IMR-90 (cell line): ENCODE data around the gene DISC1. TPM values are rescaled to one million over a fixed set of nuclear protein-coding genes. Genes with fewer than 3 reads are reported as not detected.

ENCODE experiments used
- ATAC-seq: fragments of 200-7000 bp; cut with Tn5 transposase; 2 replicates; pipeline ENCODE4 v1.9.1; 2020; ENCODE audit warnings: low read depth, mild to moderate bottlenecking, moderate library complexity
- BruUV-seq: library from RNA; stranded (reverse); fragments of 400-500 nt; replicated peaks from 2 replicates; lab custom pipeline; 2021; lab: Mats Ljungman, UMichigan
- CTCF ChIA-PET: fragments of 300-600 bp; formaldehyde crosslinking; extraction: SDS; loops from one replicate; lab custom pipeline; 2021; ENCODE audit warnings: antibody characterized with exemption; lab: Yijun Ruan, JAX
- POLR2A ChIA-PET: fragments of 300-600 bp; sonication (Branson Sonifier 250); formaldehyde crosslinking; loops from one replicate; lab custom pipeline; 2022; ENCODE audit warnings: antibody characterized with exemption; ENCODE audit not compliant: unreplicated experiment; lab: Charles Lee
- DNase-seq: peaks from one replicate; pipeline ENCODE4 v3.0.0; 2013
- H2AFZ ChIP-seq: replicated peaks from 2 replicates; pipeline ENCODE3; 2013; ENCODE audit warnings: low read length, mild to moderate bottlenecking; ENCODE audit not compliant: poor library complexity
- H2AK5ac ChIP-seq: 2 replicates; pipeline ENCODE4 v1.6.1; 2013; ENCODE audit warnings: low read depth, low read length, inconsistent platforms
- H2AK9ac ChIP-seq: replicated peaks from 2 replicates; pipeline ENCODE3; 2013; ENCODE audit warnings: mild to moderate bottlenecking, low read depth, low read length, moderate library complexity; ENCODE audit not compliant: poor library complexity
- H2BK120ac ChIP-seq: 2 replicates; pipeline ENCODE4 v1.6.1; 2013; ENCODE audit warnings: low read depth, low read length, inconsistent platforms
- H2BK15ac ChIP-seq: 3 replicates; pipeline ENCODE4 v1.6.1; 2013; ENCODE audit warnings: low read depth, low read length, inconsistent platforms
- H2BK20ac ChIP-seq: 2 replicates; pipeline ENCODE4 v1.6.1; 2013; ENCODE audit warnings: low read depth, mild to moderate bottlenecking, inconsistent platforms, low read length, moderate library complexity
- H2BK5ac ChIP-seq: 2 replicates; pipeline ENCODE4 v1.6.1; 2013; ENCODE audit warnings: mild to moderate bottlenecking, low read depth, low read length, inconsistent platforms; ENCODE audit not compliant: poor library complexity, severe bottlenecking
- H3K14ac ChIP-seq: replicated peaks from 2 replicates; pipeline ENCODE4 v1.6.1; 2013; ENCODE audit warnings: low read depth, low read length, inconsistent platforms
- H3K18ac ChIP-seq: 2 replicates; pipeline ENCODE4 v1.6.1; 2013; ENCODE audit warnings: low read depth, low read length, control low read depth
- H3K23ac ChIP-seq: 2 replicates; pipeline ENCODE4 v1.6.1; 2013; ENCODE audit warnings: low read depth, low read length, inconsistent platforms
- H3K27ac ChIP-seq: 2 replicates; pipeline ENCODE4 v1.5.1; 2013; ENCODE audit warnings: mild to moderate bottlenecking, control low read depth, low read length; ENCODE audit not compliant: insufficient read depth
- H3K27me3 ChIP-seq: 2 replicates; pipeline ENCODE4 v1.6.1; 2013; ENCODE audit warnings: low read length; ENCODE audit not compliant: control insufficient read depth, insufficient read depth
- H3K36me3 ChIP-seq: 2 replicates; pipeline ENCODE4 v1.6.1; 2013; ENCODE audit warnings: low read length, mixed read lengths; ENCODE audit not compliant: control insufficient read depth, insufficient read depth
- H3K4ac ChIP-seq: 2 replicates; pipeline ENCODE4 v1.6.1; 2013; ENCODE audit warnings: low read depth, low read length, inconsistent platforms
- H3K4me1 ChIP-seq: 2 replicates; pipeline ENCODE4 v1.6.1; 2013; ENCODE audit warnings: low read length, mixed read lengths; ENCODE audit not compliant: control insufficient read depth, insufficient read depth
- H3K4me2 ChIP-seq: 2 replicates; pipeline ENCODE4 v1.6.1; 2013; ENCODE audit warnings: low read depth, mild to moderate bottlenecking, control low read depth, low read length, moderate library complexity
- H3K4me3 ChIP-seq: 2 replicates; pipeline ENCODE4 v1.5.1; 2013; ENCODE audit warnings: low read depth, mild to moderate bottlenecking, control low read depth, low read length, moderate library complexity; ENCODE audit not compliant: insufficient read depth
- H3K56ac ChIP-seq: 2 replicates; pipeline ENCODE4 v1.6.1; 2013; ENCODE audit warnings: low read length, inconsistent platforms; ENCODE audit not compliant: insufficient read depth; ENCODE audit errors: extremely low read depth
- H3K79me1 ChIP-seq, 2 experiments: 2 replicates each; pipeline ENCODE4 v1.6.1; 2013; ENCODE audit warnings: low read length in 2 of 2, inconsistent platforms in 1 of 2, low read depth in 1 of 2
- H3K9ac ChIP-seq: 2 replicates; pipeline ENCODE4 v1.6.1; 2013; ENCODE audit warnings: low read depth, low read length, control low read depth
- H3K9me1 ChIP-seq: 2 replicates; pipeline ENCODE4 v1.6.1; 2013; ENCODE audit warnings: low read length, inconsistent platforms; ENCODE audit not compliant: insufficient read depth
- H3K9me3 ChIP-seq: 2 replicates; pipeline ENCODE4 v1.6.1; 2013; ENCODE audit warnings: low read length; ENCODE audit not compliant: control insufficient read depth, insufficient read depth
- H4K20me1 ChIP-seq: 2 replicates; pipeline ENCODE4 v1.6.1; 2013; ENCODE audit warnings: low read length, inconsistent platforms; ENCODE audit not compliant: insufficient read depth
- H4K5ac ChIP-seq: 2 replicates; pipeline ENCODE4 v1.6.1; 2013; ENCODE audit warnings: mild to moderate bottlenecking, low read depth, low read length, control low read depth
- H4K8ac ChIP-seq, 2 experiments: 2 replicates each; pipeline ENCODE4 v1.6.1; 2013; ENCODE audit warnings: low read depth in 2 of 2, low read length in 2 of 2, control low read depth in 1 of 2, inconsistent platforms in 1 of 2
- H4K91ac ChIP-seq: 2 replicates; pipeline ENCODE4 v1.6.1; 2013; ENCODE audit warnings: low read depth, low read length, inconsistent platforms; ENCODE audit not compliant: insufficient read depth
- CEBPB ChIP-seq: IDR thresholded peaks from 2 replicates; pipeline ENCODE4 v1.6.1; 2012; ENCODE audit warnings: low read depth, low read length, improper control_type of control experiment
- MAFK ChIP-seq: IDR thresholded peaks from 2 replicates; pipeline ENCODE4 v1.6.1; 2012; ENCODE audit warnings: low read depth, low read length, improper control_type of control experiment
- RCOR1 ChIP-seq: IDR thresholded peaks from 2 replicates; pipeline ENCODE4 v1.6.1; 2012; ENCODE audit warnings: mild to moderate bottlenecking, low read length, improper control_type of control experiment; ENCODE audit not compliant: insufficient replicate concordance
- RFX5 ChIP-seq: IDR thresholded peaks from 2 replicates; pipeline ENCODE4 v1.8.0; 2012; ENCODE audit warnings: low read depth, mild to moderate bottlenecking, low read length, moderate library complexity
- SMC3 ChIP-seq: fragments of 150-350 bp; IDR thresholded peaks from 2 replicates; pipeline ENCODE4 v1.6.1; 2016; ENCODE audit warnings: low read depth, mild to moderate bottlenecking, antibody characterized with exemption, low read length, moderate library complexity
- WGBS, 2 experiments: methylation state at CpG; one replicate each; pipeline versions ENCODE4 v1.1.5 to v1.1.7; 2013; ENCODE audit warnings: missing lambda C conversion rate in 2 of 2; ENCODE audit not compliant: insufficient read length in 1 of 2; ENCODE audit errors: extremely low coverage in 2 of 2; 5-methylcytosine and 5-hydroxymethylcytosine counted together
- dilution Hi-C: fragments of 300-500 bp; cut with HindIII; formaldehyde crosslinking; loops from one replicate; pipeline ENCODE4 v1.14.3; 2018; ENCODE audit warnings: low sequenced_read_pairs; ENCODE audit not compliant: unreplicated experiment
- in situ Hi-C: fragments of 300-500 bp; cut with MboI; formaldehyde crosslinking; loops from 3 replicates; pipeline ENCODE4 v1.14.3; 2019; ENCODE audit warnings: low sequenced_read_pairs, inconsistent platforms, mixed read lengths
- intact Hi-C: fragments of 100-400 bp; cut with micrococcal nuclease; formaldehyde crosslinking; loops from 2 replicates; pipeline ENCODE4 v1.10.0; 2022
- polyA plus RNA-seq, 3 experiments: library from polyadenylated mRNA; depleted of rRNA; stranded (reverse); fragments of >200 nt; gene quantifications; 2 replicates each; pipeline ENCODE4 v1.2.3, GENCODE V29; 2012; ENCODE audit warnings: low replicate concordance in 1 of 3
- total RNA-seq: library from RNA; depleted of rRNA; stranded (reverse); fragments of >200 nt; gene quantifications from 2 replicates; pipeline ENCODE4 v1.2.3, GENCODE V29; 2012
- TF ChIP-seq, protein P1 (sequence below): conservative IDR thresholded peaks from 2 replicates; pipeline ENCODE4 v1.5.1; 2012; ENCODE audit warnings: mild to moderate bottlenecking, low read depth, low read length, improper control_type of control experiment
- TF ChIP-seq, protein P2 (sequence below): fragments of 150-350 bp; IDR thresholded peaks from 2 replicates; pipeline ENCODE4 v1.6.1; 2017; ENCODE audit warnings: mild to moderate bottlenecking, antibody characterized with exemption, low read length, low read depth

Gene DISC1
- total and polyA plus RNA-seq, 2 of the 4 experiments (the other 2 are of a cell fraction), result 2.2 to 7.0 TPM

DNA sequence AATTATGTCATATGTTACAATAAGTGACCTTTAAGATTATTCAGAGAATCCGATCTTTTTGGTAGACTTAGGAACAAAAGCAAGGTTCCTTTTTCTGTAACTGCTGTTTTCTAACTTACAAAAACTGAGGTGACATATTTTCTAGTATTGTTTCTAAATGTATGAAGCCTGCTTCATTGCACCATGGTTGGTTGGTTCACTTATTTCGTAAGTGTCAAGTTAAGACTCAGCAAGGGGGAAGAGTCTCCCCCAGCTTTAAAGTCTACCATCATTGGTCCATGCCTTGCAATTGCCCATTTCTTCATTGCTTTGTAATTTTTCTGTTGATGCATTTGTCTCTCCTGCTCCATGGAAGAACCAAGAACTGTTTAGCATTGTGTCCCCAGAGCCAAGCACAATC is 136.9 kb downstream of the DISC1 start:
- no peak for DNase-seq
- no peak overlapping the region for H3K14ac ChIP-seq
- no peak overlapping the region for H2BK5ac ChIP-seq
- no peaks in the 10 kb centered on the region; the same call in 1 of the 2 replicates for H3K36me3 ChIP-seq
- WGBS, 2 experiments, result no CpG with 5 or more reads among the region's 2 CpGs
- dilution Hi-C loops (no loop called here), intact Hi-C loops (no loop called here), in situ Hi-C loops (no loop called here)
- H2AFZ ChIP-seq, result no peak overlapping the region
- H2BK20ac ChIP-seq, result no peak overlapping the region
- 0 out of 2 replicates have a peak, but pooled peaks cover 3% of the 10 kb centered on the region for H3K9me1 ChIP-seq
- no peaks in the 10 kb centered on the region for H3K79me1 ChIP-seq
- no peak overlapping the region for H3K56ac ChIP-seq
- no peak for ATAC-seq
- H2AK9ac ChIP-seq, result no peak overlapping the region
- TF ChIP-seq, protein P1, sequence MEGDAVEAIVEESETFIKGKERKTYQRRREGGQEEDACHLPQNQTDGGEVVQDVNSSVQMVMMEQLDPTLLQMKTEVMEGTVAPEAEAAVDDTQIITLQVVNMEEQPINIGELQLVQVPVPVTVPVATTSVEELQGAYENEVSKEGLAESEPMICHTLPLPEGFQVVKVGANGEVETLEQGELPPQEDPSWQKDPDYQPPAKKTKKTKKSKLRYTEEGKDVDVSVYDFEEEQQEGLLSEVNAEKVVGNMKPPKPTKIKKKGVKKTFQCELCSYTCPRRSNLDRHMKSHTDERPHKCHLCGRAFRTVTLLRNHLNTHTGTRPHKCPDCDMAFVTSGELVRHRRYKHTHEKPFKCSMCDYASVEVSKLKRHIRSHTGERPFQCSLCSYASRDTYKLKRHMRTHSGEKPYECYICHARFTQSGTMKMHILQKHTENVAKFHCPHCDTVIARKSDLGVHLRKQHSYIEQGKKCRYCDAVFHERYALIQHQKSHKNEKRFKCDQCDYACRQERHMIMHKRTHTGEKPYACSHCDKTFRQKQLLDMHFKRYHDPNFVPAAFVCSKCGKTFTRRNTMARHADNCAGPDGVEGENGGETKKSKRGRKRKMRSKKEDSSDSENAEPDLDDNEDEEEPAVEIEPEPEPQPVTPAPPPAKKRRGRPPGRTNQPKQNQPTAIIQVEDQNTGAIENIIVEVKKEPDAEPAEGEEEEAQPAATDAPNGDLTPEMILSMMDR, result no peak
- no peak for TF ChIP-seq SMC3
- TF ChIP-seq RFX5, result no peak
- no peak for TF ChIP-seq CEBPB
- no peak for TF ChIP-seq MAFK
- TF ChIP-seq, protein P2, sequence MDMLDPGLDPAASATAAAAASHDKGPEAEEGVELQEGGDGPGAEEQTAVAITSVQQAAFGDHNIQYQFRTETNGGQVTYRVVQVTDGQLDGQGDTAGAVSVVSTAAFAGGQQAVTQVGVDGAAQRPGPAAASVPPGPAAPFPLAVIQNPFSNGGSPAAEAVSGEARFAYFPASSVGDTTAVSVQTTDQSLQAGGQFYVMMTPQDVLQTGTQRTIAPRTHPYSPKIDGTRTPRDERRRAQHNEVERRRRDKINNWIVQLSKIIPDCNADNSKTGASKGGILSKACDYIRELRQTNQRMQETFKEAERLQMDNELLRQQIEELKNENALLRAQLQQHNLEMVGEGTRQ, result no peak
- TF ChIP-seq RCOR1, result no peak
- no peaks in the 10 kb centered on the region for H3K4me1 ChIP-seq
- no peak overlapping the region for H2AK5ac ChIP-seq
- POLR2A ChIA-PET, result no interaction called here
- no peak overlapping the region for H3K9ac ChIP-seq
- BruUV-seq, result no TSS peak
- CTCF ChIA-PET, result no interaction called here
- no peaks in the 10 kb centered on the region for H4K20me1 ChIP-seq
- H3K4me2 ChIP-seq, result no peak overlapping the region
- no peak overlapping the region for H4K5ac ChIP-seq
- H3K9me3 ChIP-seq, result no peaks in the 10 kb centered on the region
- H2BK15ac ChIP-seq, result no peak overlapping the region
- H3K18ac ChIP-seq, result no peak overlapping the region
- no peak overlapping the region for H4K91ac ChIP-seq
- H2BK120ac ChIP-seq, result no peak overlapping the region
- no peaks in the 10 kb centered on the region for H3K27me3 ChIP-seq
- no peak overlapping the region for H4K8ac ChIP-seq
- H3K23ac ChIP-seq, result no peak overlapping the region
- no peak overlapping the region for H3K4me3 ChIP-seq
- no peak overlapping the region for H3K4ac ChIP-seq
- no peak overlapping the region for H3K27ac ChIP-seq
